HepG2 (cell line): ENCODE measurements around the gene ZBTB9. TPM values are rescaled to one million over a fixed set of nuclear protein-coding genes. Genes with fewer than 3 reads are reported as not detected.

Experiments used
- ATAC-seq: fragments of 200-7000 bp; cut with Tn5 transposase; 3 replicates; pipeline ENCODE4 v1.9.1; 2020; ENCODE audit warnings: mild to moderate bottlenecking, moderate library complexity
- BruUV-seq: library from RNA; stranded (reverse); fragments of 400-500 nt; replicated peaks from 2 replicates; lab custom pipeline; 2021; lab: Mats Ljungman, UMichigan
- CTCF ChIA-PET: fragments of 300-600 bp; formaldehyde crosslinking; extraction: SDS; loops from one replicate; lab custom pipeline; 2021; ENCODE audit warnings: low total read pairs, inconsistent platforms, low intra/inter-chr PET ratio; lab: Yijun Ruan, JAX
- POLR2A ChIA-PET: fragments of 350-600 bp; sonication (Branson Sonifier 250); formaldehyde crosslinking; loops from one replicate; lab custom pipeline; 2020; ENCODE audit warnings: antibody characterized with exemption, inconsistent platforms; lab: Yijun Ruan, JAX
- DNase-seq: peaks from one replicate; pipeline ENCODE4 v3.0.0-alpha.2; 2015; ENCODE audit warnings: low spot score
- FAIRE-seq: peaks from 3 replicates; lab custom pipeline; 2011; peaks lifted over from hg19 to GRCh38; lab: Jason Lieb, UNC
- H2AFZ ChIP-seq: one replicate; pipeline ENCODE4 v1.6.1; 2011; ENCODE audit warnings: low read length, inconsistent platforms
- H3K27ac ChIP-seq: fragments of 300-600 bp; 3 replicates; pipeline ENCODE4 v1.8.0; 2011; ENCODE audit warnings: mixed run types, mild to moderate bottlenecking, mixed read lengths, low read length, inconsistent platforms; ENCODE audit not compliant: insufficient read depth; ENCODE audit errors: extremely low read length
- H3K27me3 ChIP-seq, 2 experiments: fragments of 200-600 bp in 1 of 2; 2 replicates in 1 of 2; 3 replicates in 1 of 2; pipeline versions ENCODE4 v1.6.0 to v1.8.0; 2011; ENCODE audit warnings: low read length in 2 of 2, mild to moderate bottlenecking in 2 of 2, moderate library complexity in 2 of 2, inconsistent platforms in 1 of 2; ENCODE audit not compliant: insufficient read depth in 2 of 2, control insufficient read depth in 1 of 2
- H3K36me3 ChIP-seq, 2 experiments: fragments of 200-600 bp in 1 of 2; replicated peaks in 1 of 2; 2 replicates in 1 of 2; 3 replicates in 1 of 2; pipeline versions ENCODE4 v1.5.1 to v1.8.0; 2011; ENCODE audit warnings: low read length in 2 of 2, inconsistent platforms in 1 of 2; ENCODE audit not compliant: insufficient read depth in 2 of 2, control insufficient read depth in 1 of 2
- H3K4me1 ChIP-seq: 2 replicates; pipeline ENCODE4 v1.5.1; 2012; ENCODE audit warnings: low read length, inconsistent platforms; ENCODE audit not compliant: insufficient read depth
- H3K4me2 ChIP-seq: 2 replicates; pipeline ENCODE4 v1.6.0; 2011; ENCODE audit warnings: low read depth, low read length, inconsistent platforms
- H3K4me3 ChIP-seq, 3 experiments: fragments of 200-600 bp in 1 of 3; sonication (generic), shearing (Covaris generic) in 1 of 3; replicated peaks in 1 of 3; 2 replicates each; pipeline ENCODE4 v1.5.1; 2011 to 2016; ENCODE audit warnings: low read length in 3 of 3, inconsistent platforms in 2 of 3, low read depth in 2 of 3, mild to moderate bottlenecking in 2 of 3, control low read depth in 1 of 3, mixed read lengths in 1 of 3; ENCODE audit not compliant: insufficient read depth in 1 of 3
- H3K79me2 ChIP-seq: one replicate; pipeline ENCODE4 v1.6.1; 2011; ENCODE audit warnings: low read length, inconsistent platforms; ENCODE audit not compliant: insufficient read depth
- H3K9ac ChIP-seq: 2 replicates; pipeline ENCODE4 v1.6.0; 2011; ENCODE audit warnings: mild to moderate bottlenecking, low read depth, low read length, inconsistent platforms; ENCODE audit not compliant: insufficient read depth
- H3K9me3 ChIP-seq: 2 replicates; pipeline ENCODE4 v1.5.1; 2012; ENCODE audit warnings: mild to moderate bottlenecking, low read length
- H4K20me1 ChIP-seq: 2 replicates; pipeline ENCODE4 v1.6.0; 2011; ENCODE audit warnings: inconsistent platforms, mild to moderate bottlenecking, low read length, moderate library complexity; ENCODE audit not compliant: insufficient read depth
- DMTF1 ChIP-seq: sonication (generic); formaldehyde crosslinking; IDR thresholded peaks from 2 replicates; pipeline ENCODE4 v1.4.0; 2020; ENCODE audit warnings: mild to moderate bottlenecking, missing genetic modification reagents
- GABPB1 ChIP-seq: IDR thresholded peaks from 2 replicates; pipeline ENCODE4 v1.6.1; 2016; ENCODE audit warnings: mild to moderate bottlenecking, missing genetic modification reagents, moderate library complexity, missing compliant biosample characterization
- ZNF766 ChIP-seq: sonication (generic); formaldehyde crosslinking; IDR thresholded peaks from 2 replicates; pipeline ENCODE4 v1.5.0; 2020; ENCODE audit warnings: missing genetic modification reagents, borderline replicate concordance
- WGBS: methylation state at CpG from one replicate; pipeline ENCODE4 v1.1.6; 2017; ENCODE audit warnings: low lambda C conversion rate; 5-methylcytosine and 5-hydroxymethylcytosine counted together
- in situ Hi-C: cut with HindIII; loops from 2 replicates; pipeline ENCODE4 v1.10.0; 2017; ENCODE audit warnings: low pct_unique_long_range_greater_than_20kb; ENCODE audit not compliant: extremely low pct_ligation_motif_present
- intact Hi-C: fragments of 100-400 bp; cut with micrococcal nuclease; formaldehyde crosslinking; loops from one replicate; pipeline ENCODE4 v1.10.0; 2022; ENCODE audit not compliant: unreplicated experiment
- polyA plus RNA-seq, 8 experiments: library from polyadenylated mRNA; depleted of rRNA in 3 of 8; stranded (reverse) in 7 of 8; unstranded in 1 of 8; fragments of >200 nt; fragmentation: Illumina TruSeq in 4 of 8; extraction: Trizol in 4 of 8; gene quantifications; 2 replicates each; pipeline versions ENCODE4 v1.2.1 to v1.2.3, GENCODE V29; 2011 to 2016; ENCODE audit warnings: low read depth in 4 of 8, missing spikeins in 1 of 8, mixed read lengths in 1 of 8; ENCODE audit not compliant: insufficient read depth in 1 of 8
- total RNA-seq, 5 experiments: library from RNA; depleted of rRNA; stranded (reverse); fragments of >200 nt; fragmentation: Illumina TruSeq; extraction: Trizol; gene quantifications; 2 replicates each; pipeline ENCODE4 v1.2.3, GENCODE V29; 2016; ENCODE audit warnings: low read depth in 1 of 5
- TF ChIP-seq, protein P1 (sequence below): sonication (generic); formaldehyde crosslinking; IDR thresholded peaks from 2 replicates; pipeline ENCODE4 v1.4.0; 2020; ENCODE audit warnings: missing genetic modification reagents

ZBTB9 gene
- total and polyA plus RNA-seq, 2 of the 13 experiments (the other 11 are each of a cell fraction or from before 2014, with no cell fraction given) = 5.3 to 9.2 TPM

DNA sequence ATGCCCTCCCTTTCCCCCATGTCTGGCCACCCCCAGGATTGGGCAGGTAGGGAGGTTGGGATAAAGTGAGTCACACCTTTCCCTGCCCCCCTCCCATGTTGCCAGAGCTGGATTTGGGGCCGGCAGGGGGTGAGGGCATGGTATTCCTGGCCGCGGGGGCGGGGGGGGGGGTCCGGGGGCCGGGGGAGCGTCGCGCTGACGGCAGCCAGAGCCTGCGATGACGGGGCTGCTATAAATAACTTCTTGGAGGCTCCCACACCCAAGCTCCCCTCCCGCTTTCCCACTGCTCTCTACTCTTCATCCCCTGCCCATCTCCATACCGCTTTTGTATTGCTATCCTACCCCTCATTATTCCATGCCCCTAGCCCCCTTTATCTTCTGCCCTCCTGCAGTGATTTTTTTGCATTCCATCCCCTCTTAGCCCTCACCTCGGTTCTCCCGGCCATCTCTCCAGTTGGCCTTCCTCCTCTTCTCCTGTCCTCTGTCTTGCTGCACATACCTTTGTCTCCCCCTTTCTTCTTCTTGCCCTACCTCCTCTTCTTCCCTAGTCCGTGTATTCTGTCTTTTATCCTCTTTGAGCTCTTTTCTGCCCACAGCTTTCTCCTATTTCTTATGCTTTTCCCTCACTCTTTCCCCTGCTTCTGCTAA, 20.7 kb upstream of the ZBTB9 start (continued):
- TF ChIP-seq DMTF1 (CRISPR knock-in tag) = no peak
- TF ChIP-seq, all 625 proteins: peak for 0

- Histone ChIP-seq H3K27me3 (no peaks in the 10 kb centered on the region), H3K9ac (no peak overlapping the region), H4K20me1 (no peaks in the 10 kb centered on the region), H3K4me3 (no peak overlapping the region), H3K36me3 (peaks cover 0 to 2% of the 10 kb centered on the region in 2 experiments; a peak in 1 of 5 replicates), H2AFZ (no peak overlapping the region), H3K79me2 (no peaks in the 10 kb centered on the region), H3K27ac (no peak overlapping the region), H3K9me3 (no peaks in the 10 kb centered on the region), H3K4me2 (no peak overlapping the region), H3K4me1 (peaks cover 16% of the 10 kb centered on the region)
- intact Hi-C loops = no loop called here
- TF ChIP-seq ZNF766 (CRISPR knock-in tag) (no peak), GABPB1 (CRISPR knock-in tag) (no peak)
- TF ChIP-seq, protein P1, sequence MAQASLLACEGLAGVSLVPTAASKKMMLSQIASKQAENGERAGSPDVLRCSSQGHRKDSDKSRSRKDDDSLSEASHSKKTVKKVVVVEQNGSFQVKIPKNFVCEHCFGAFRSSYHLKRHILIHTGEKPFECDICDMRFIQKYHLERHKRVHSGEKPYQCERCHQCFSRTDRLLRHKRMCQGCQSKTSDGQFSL (CRISPR knock-in tag) = no peak
- 82% methylated on average over 4 of the region's 4 CpGs for WGBS
- ChIA-PET CTCF (no interaction called here), POLR2A (interaction anchor here (1.6 kb wide), 1 partner anchor 19 kb away, joined by 4 read pairs; the partner anchor contains the start of gene ZBTB9)
- no TSS peak for BruUV-seq
- in situ Hi-C loops = no loop called here
- ATAC-seq (no peak), DNase-seq (no peak), FAIRE-seq (no peak)
These were observed 19.4 kb upstream of the ZBTB9 start for GRCh38 chr6:33434961-33435360.
